Measurements from ENCODE around the gene FBLN1.

- TF ChIP-seq POLR2A (IDR thresholded peaks at IDR 0.05; ENCODE audit: extremely low read depth, insufficient read length) (no peak), MYC (IDR thresholded peaks at IDR 0.05; ENCODE audit: low read depth, low read length) (no peak)
- TF ChIP-seq, protein P1, sequence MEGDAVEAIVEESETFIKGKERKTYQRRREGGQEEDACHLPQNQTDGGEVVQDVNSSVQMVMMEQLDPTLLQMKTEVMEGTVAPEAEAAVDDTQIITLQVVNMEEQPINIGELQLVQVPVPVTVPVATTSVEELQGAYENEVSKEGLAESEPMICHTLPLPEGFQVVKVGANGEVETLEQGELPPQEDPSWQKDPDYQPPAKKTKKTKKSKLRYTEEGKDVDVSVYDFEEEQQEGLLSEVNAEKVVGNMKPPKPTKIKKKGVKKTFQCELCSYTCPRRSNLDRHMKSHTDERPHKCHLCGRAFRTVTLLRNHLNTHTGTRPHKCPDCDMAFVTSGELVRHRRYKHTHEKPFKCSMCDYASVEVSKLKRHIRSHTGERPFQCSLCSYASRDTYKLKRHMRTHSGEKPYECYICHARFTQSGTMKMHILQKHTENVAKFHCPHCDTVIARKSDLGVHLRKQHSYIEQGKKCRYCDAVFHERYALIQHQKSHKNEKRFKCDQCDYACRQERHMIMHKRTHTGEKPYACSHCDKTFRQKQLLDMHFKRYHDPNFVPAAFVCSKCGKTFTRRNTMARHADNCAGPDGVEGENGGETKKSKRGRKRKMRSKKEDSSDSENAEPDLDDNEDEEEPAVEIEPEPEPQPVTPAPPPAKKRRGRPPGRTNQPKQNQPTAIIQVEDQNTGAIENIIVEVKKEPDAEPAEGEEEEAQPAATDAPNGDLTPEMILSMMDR (IDR thresholded peaks at IDR 0.05; ENCODE audit: low read depth, low read length), result no peak
- TF ChIP-seq, protein P2, sequence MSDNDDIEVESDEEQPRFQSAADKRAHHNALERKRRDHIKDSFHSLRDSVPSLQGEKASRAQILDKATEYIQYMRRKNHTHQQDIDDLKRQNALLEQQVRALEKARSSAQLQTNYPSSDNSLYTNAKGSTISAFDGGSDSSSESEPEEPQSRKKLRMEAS (IDR thresholded peaks at IDR 0.05; ENCODE audit: low read depth, low read length), result no peak
Measured at GRCh38 chr22:45551310-45552016, 48.8 kb downstream of the FBLN1 start.
